ENCODE measurements around the gene BRIP1. TPM values are rescaled to one million over a fixed set of nuclear protein-coding genes. Genes with fewer than 3 reads are reported as not detected.

The BRIP1 gene
- total RNA-seq, 1 experiment from 2014 or later = 9.4 TPM

DNA sequence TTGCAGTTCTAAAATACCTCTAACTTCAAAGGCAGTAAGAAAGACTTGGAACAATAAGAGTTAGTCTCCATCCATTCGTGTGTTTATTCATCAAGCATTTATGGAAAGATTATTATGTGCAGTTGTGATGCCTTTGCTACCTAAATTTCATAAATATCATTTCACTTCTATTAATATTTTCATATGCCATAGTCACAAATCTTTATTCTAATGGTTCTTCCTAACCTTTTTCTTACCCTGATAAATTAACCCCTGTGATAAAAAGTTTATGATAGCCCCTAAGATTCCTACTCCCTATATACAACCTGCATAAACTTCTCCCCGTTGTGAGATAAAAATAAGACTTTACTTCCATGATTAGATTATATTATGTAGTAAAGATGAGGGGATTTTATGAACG, 94.9 kb downstream of the BRIP1 start:
- ATAC-seq = no peak
- intact Hi-C loops (cut with micrococcal nuclease; ENCODE audit: unreplicated experiment) (no loop called here), in situ Hi-C loops (cut with HindIII; ENCODE audit: low pct_unique_long_range_greater_than_20kb, low sequenced_read_pairs) (no loop called here)
- H3K27me3 ChIP-seq (ENCODE audit: control insufficient read depth, insufficient read depth, low read length) = no peaks in the 10 kb centered on the region
- H3K4me3 ChIP-seq (ENCODE audit: low read depth in 2 of 2, low read length in 2 of 2) = no peak overlapping the region
- POLR2A ChIA-PET = interaction anchor here (0.6 kb wide), 1 partner anchor 95 kb away, joined by 11 read pairs; the partner anchor contains the start of gene BRIP1
- peaks cover 11% of the 10 kb centered on the region for H3K9me3 ChIP-seq (ENCODE audit: control insufficient read depth, insufficient read depth, low read depth, low read length)
- BruUV-seq (replicated peaks) = no TSS peak
- no peaks in the 10 kb centered on the region for H3K36me3 ChIP-seq (ENCODE audit: control insufficient read depth, insufficient read depth, low read length)
- CTCF ChIA-PET = no interaction called here
- no peak overlapping the region for H3K27ac ChIP-seq (ENCODE audit: low read length)
- TF ChIP-seq CTCF (IDR thresholded peaks at IDR 0.05) (no peak), TCF7L2 (IDR thresholded peaks at IDR 0.05; ENCODE audit: low read depth, low read length) (no peak), SIN3A (IDR thresholded peaks at IDR 0.05; ENCODE audit: borderline replicate concordance, insufficient read depth, low read depth, low read length) (no peak), REST (IDR thresholded peaks at IDR 0.05; ENCODE audit: insufficient read depth in 1 of 2, low read depth in 2 of 2, low read length in 1 of 2) (no peak), POLR2AphosphoS5 (IDR thresholded peaks at IDR 0.05; ENCODE audit: low read depth, low read length) (no peak)
- DNase-seq (ENCODE audit: low read depth, low spot score) = no peak
- no peaks in the 10 kb centered on the region for H3K4me1 ChIP-seq (ENCODE audit: control insufficient read depth, insufficient read depth, low read length)

DNA sequence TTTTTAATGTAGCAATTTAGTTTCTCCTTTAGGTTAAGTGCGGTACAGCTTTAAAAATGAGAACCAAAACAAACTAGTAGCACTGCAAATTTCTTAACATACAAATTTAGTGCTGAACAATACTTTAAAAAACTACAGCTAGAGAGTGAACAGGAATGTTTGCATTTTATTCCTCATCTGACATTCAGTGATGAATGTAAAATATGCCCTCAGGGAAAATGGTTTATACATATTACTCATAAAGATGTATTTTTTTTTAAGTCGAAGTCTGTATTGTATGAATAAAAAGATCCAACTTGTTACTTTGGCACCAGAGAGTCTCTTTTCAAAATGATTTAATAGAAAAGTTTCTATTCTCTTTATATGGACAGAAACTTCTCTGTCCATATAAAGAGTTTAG, 96.8 kb downstream of the BRIP1 start:
- H3K4me3 ChIP-seq (ENCODE audit: low read depth in 2 of 2, low read length in 2 of 2) = no peak overlapping the region
- no peaks in the 10 kb centered on the region for H3K4me1 ChIP-seq (ENCODE audit: control insufficient read depth, insufficient read depth, low read length)
- CTCF ChIA-PET = no interaction called here
- no peak for DNase-seq (ENCODE audit: low read depth, low spot score)
- H3K36me3 ChIP-seq (ENCODE audit: control insufficient read depth, insufficient read depth, low read length) = no peaks in the 10 kb centered on the region
- TF ChIP-seq SIN3A (IDR thresholded peaks at IDR 0.05; ENCODE audit: borderline replicate concordance, insufficient read depth, low read depth, low read length) (no peak), CTCF (IDR thresholded peaks at IDR 0.05) (no peak), TCF7L2 (IDR thresholded peaks at IDR 0.05; ENCODE audit: low read depth, low read length) (no peak), REST (IDR thresholded peaks at IDR 0.05; ENCODE audit: insufficient read depth in 1 of 2, low read depth in 2 of 2, low read length in 1 of 2) (no peak), POLR2AphosphoS5 (IDR thresholded peaks at IDR 0.05; ENCODE audit: low read depth, low read length) (no peak)
- intact Hi-C loops (cut with micrococcal nuclease; ENCODE audit: unreplicated experiment) (no loop called here), in situ Hi-C loops (cut with HindIII; ENCODE audit: low pct_unique_long_range_greater_than_20kb, low sequenced_read_pairs) (no loop called here)
- POLR2A ChIA-PET = no interaction called here
- H3K9me3 ChIP-seq (ENCODE audit: control insufficient read depth, insufficient read depth, low read depth, low read length) = peaks cover 11% of the 10 kb centered on the region
- no peaks in the 10 kb centered on the region for H3K27me3 ChIP-seq (ENCODE audit: control insufficient read depth, insufficient read depth, low read length)
- no peak for ATAC-seq
- BruUV-seq (replicated peaks) = no TSS peak
- no peak overlapping the region for H3K27ac ChIP-seq (ENCODE audit: low read length)
